HG03196 (cell line): ENCODE results near the gene PLA2G2C.

Source experiments
- ATAC-seq: cut with Tn5 transposase; IDR thresholded peaks from one replicate; pipeline ENCODE4 v1.9.1; 2021; ENCODE audit not compliant: unreplicated experiment

Gene PLA2G2C

GRCh38 chr1:20209471-20209870 lies 23.2 kb upstream of the PLA2G2C start:
- no peak for ATAC-seq

GRCh38 chr1:20207546-20207945 lies 21.2 kb upstream of the PLA2G2C start:
- no peak for ATAC-seq

GRCh38 chr1:20202166-20202565 lies 15.8 kb upstream of the PLA2G2C start:
- no peak for ATAC-seq

- no peak for ATAC-seq
Measured at GRCh38 chr1:20200966-20201365, 14.6 kb upstream of the PLA2G2C start.

GRCh38 chr1:20199840-20200239 lies 13.5 kb upstream of the PLA2G2C start:
- ATAC-seq: no peak

GRCh38 chr1:20199403-20199802 lies 13.1 kb upstream of the PLA2G2C start:
- ATAC-seq: no peak

- ATAC-seq: no peak
Measured at GRCh38 chr1:20198918-20199317, 12.6 kb upstream of the PLA2G2C start.

GRCh38 chr1:20198296-20198695 lies 12.0 kb upstream of the PLA2G2C start:
- ATAC-seq: no peak

GRCh38 chr1:20197329-20197791 lies 11.0 kb upstream of the PLA2G2C start:
- no peak for ATAC-seq

GRCh38 chr1:20195462-20195780 lies 9.1 kb upstream of the PLA2G2C start:
- ATAC-seq: no peak

GRCh38 chr1:20194757-20195461 lies 8.6 kb upstream of the PLA2G2C start:
- ATAC-seq: no peak

GRCh38 chr1:20194224-20194623 lies 7.9 kb upstream of the PLA2G2C start:
- ATAC-seq: no peak

GRCh38 chr1:20192871-20193411 lies 6.6 kb upstream of the PLA2G2C start:
- no peak for ATAC-seq

- ATAC-seq: no peak
Measured at GRCh38 chr1:20192364-20192763, 6.0 kb upstream of the PLA2G2C start.

GRCh38 chr1:20191266-20191825 lies 5.0 kb upstream of the PLA2G2C start:
- no peak for ATAC-seq

- no peak for ATAC-seq
Measured at GRCh38 chr1:20190256-20191160, 4.2 kb upstream of the PLA2G2C start.

- no peak for ATAC-seq
Measured at GRCh38 chr1:20189664-20190063, 3.3 kb upstream of the PLA2G2C start.

- ATAC-seq: no peak
Measured at GRCh38 chr1:20188455-20188817, 2.1 kb upstream of the PLA2G2C start.

GRCh38 chr1:20187813-20188454 lies 1.6 kb upstream of the PLA2G2C start:
- no peak for ATAC-seq

GRCh38 chr1:20187103-20187812 lies 940 bp upstream of the PLA2G2C start:
- no peak for ATAC-seq
